ENCODE results near the gene RAD21L1.

The RAD21L1 gene

GRCh38 chr20:1206366-1207148, 19.3 kb upstream of the RAD21L1 start:
- DNase-seq (ENCODE audit: low read depth in 1 of 2, low spot score in 1 of 2) = no peak
- no peak overlapping the region for H3K27ac ChIP-seq (replicated peaks)
- H3K27me3 ChIP-seq (ENCODE audit: insufficient read depth, poor library complexity, severe bottlenecking) = no peaks in the 10 kb centered on the region
- TF ChIP-seq GABPA (IDR thresholded peaks at IDR 0.05; ENCODE audit: low read depth) = no peak
- no peak for TF ChIP-seq REST (IDR thresholded peaks at IDR 0.05; ENCODE audit: insufficient replicate concordance, low read depth)
- TF ChIP-seq CTCF (IDR thresholded peaks at IDR 0.05; ENCODE audit: insufficient read depth, low read length) = no peak
- TF ChIP-seq POLR2AphosphoS5 (IDR thresholded peaks at IDR 0.05; ENCODE audit: low read depth) = no peak
- no peak for TF ChIP-seq SPI1 (IDR thresholded peaks at IDR 0.05; ENCODE audit: borderline replicate concordance, low read depth)
- no peak overlapping the region for H3K4me3 ChIP-seq (replicated peaks; ENCODE audit: insufficient read depth, low read length)

GRCh38 chr20:1207293-1207878, 18.5 kb upstream of the RAD21L1 start:
- TF ChIP-seq CTCF (IDR thresholded peaks at IDR 0.05; ENCODE audit: insufficient read depth, low read length) = no peak
- no peak for TF ChIP-seq GABPA (IDR thresholded peaks at IDR 0.05; ENCODE audit: low read depth)
- no peak for TF ChIP-seq REST (IDR thresholded peaks at IDR 0.05; ENCODE audit: insufficient replicate concordance, low read depth)
- TF ChIP-seq SPI1 (IDR thresholded peaks at IDR 0.05; ENCODE audit: borderline replicate concordance, low read depth) = no peak
- no peak for TF ChIP-seq POLR2AphosphoS5 (IDR thresholded peaks at IDR 0.05; ENCODE audit: low read depth)
- Histone ChIP-seq H3K27ac (replicated peaks) (no peak overlapping the region), H3K27me3 (ENCODE audit: insufficient read depth, poor library complexity, severe bottlenecking) (no peaks in the 10 kb centered on the region), H3K4me3 (replicated peaks; ENCODE audit: insufficient read depth, low read length) (no peak overlapping the region)
- DNase-seq (ENCODE audit: low read depth in 1 of 2, low spot score in 1 of 2) = no peak

GRCh38 chr20:1209447-1210387, 16.1 kb upstream of the RAD21L1 start:
- TF ChIP-seq REST (IDR thresholded peaks at IDR 0.05; ENCODE audit: insufficient replicate concordance, low read depth) (no peak), GABPA (IDR thresholded peaks at IDR 0.05; ENCODE audit: low read depth) (no peak)
- DNase-seq (ENCODE audit: low read depth in 1 of 2, low spot score in 1 of 2) = no peak
- Histone ChIP-seq H3K4me3 (replicated peaks; ENCODE audit: insufficient read depth, low read length) (no peak overlapping the region), H3K27ac (replicated peaks) (no peak overlapping the region), H3K27me3 (ENCODE audit: insufficient read depth, poor library complexity, severe bottlenecking) (no peaks in the 10 kb centered on the region)

Measured in HL-60 (cell line).